ENCODE results near the gene ARHGAP15.

The ARHGAP15 gene

GRCh38 chr2:143158551-143159485 is 29.6 kb downstream of the ARHGAP15 start:
- no peak overlapping the region for H3K4me3 ChIP-seq (ENCODE audit: low read depth in 1 of 2, low read length in 2 of 2)
- H3K4me1 ChIP-seq (ENCODE audit: control insufficient read depth in 1 of 2, insufficient read depth in 2 of 2, low read length in 2 of 2) = no peaks in the 10 kb centered on the region
- no peaks in the 10 kb centered on the region for H3K9me3 ChIP-seq (ENCODE audit: control insufficient read depth in 1 of 2, low read length in 2 of 2)
- no peaks in the 10 kb centered on the region for H3K27me3 ChIP-seq (ENCODE audit: low read depth, low read length)
- H3K27ac ChIP-seq (ENCODE audit: low read length) = no peak overlapping the region
- H3K36me3 ChIP-seq (ENCODE audit: control insufficient read depth in 1 of 2, insufficient read depth in 2 of 2, low read length in 2 of 2) = no peaks in the 10 kb centered on the region

GRCh38 chr2:143159486-143159840 is 30.2 kb downstream of the ARHGAP15 start:
- Histone ChIP-seq H3K4me3 (ENCODE audit: low read depth in 1 of 2, low read length in 2 of 2) (no peak overlapping the region), H3K9me3 (ENCODE audit: control insufficient read depth in 1 of 2, low read length in 2 of 2) (no peaks in the 10 kb centered on the region), H3K27ac (ENCODE audit: low read length) (no peak overlapping the region), H3K4me1 (ENCODE audit: control insufficient read depth in 1 of 2, insufficient read depth in 2 of 2, low read length in 2 of 2) (no peaks in the 10 kb centered on the region), H3K27me3 (ENCODE audit: low read depth, low read length) (no peaks in the 10 kb centered on the region), H3K36me3 (ENCODE audit: control insufficient read depth in 1 of 2, insufficient read depth in 2 of 2, low read length in 2 of 2) (no peaks in the 10 kb centered on the region)

GRCh38 chr2:143160732-143161707 is 31.8 kb downstream of the ARHGAP15 start:
- no peak overlapping the region for H3K4me3 ChIP-seq (ENCODE audit: low read depth in 1 of 2, low read length in 2 of 2)
- no peak overlapping the region for H3K27ac ChIP-seq (ENCODE audit: low read length)
- no peaks in the 10 kb centered on the region for H3K36me3 ChIP-seq (ENCODE audit: control insufficient read depth in 1 of 2, insufficient read depth in 2 of 2, low read length in 2 of 2)
- no peaks in the 10 kb centered on the region for H3K9me3 ChIP-seq (ENCODE audit: control insufficient read depth in 1 of 2, low read length in 2 of 2)
- H3K27me3 ChIP-seq (ENCODE audit: low read depth, low read length) = no peaks in the 10 kb centered on the region
- H3K4me1 ChIP-seq (ENCODE audit: control insufficient read depth in 1 of 2, insufficient read depth in 2 of 2, low read length in 2 of 2) = no peaks in the 10 kb centered on the region

- Histone ChIP-seq H3K4me3 (ENCODE audit: low read depth in 1 of 2, low read length in 2 of 2) (no peak overlapping the region), H3K27me3 (ENCODE audit: low read depth, low read length) (no peaks in the 10 kb centered on the region), H3K9me3 (ENCODE audit: control insufficient read depth in 1 of 2, low read length in 2 of 2) (no peaks in the 10 kb centered on the region), H3K36me3 (ENCODE audit: control insufficient read depth in 1 of 2, insufficient read depth in 2 of 2, low read length in 2 of 2) (no peaks in the 10 kb centered on the region), H3K4me1 (ENCODE audit: control insufficient read depth in 1 of 2, insufficient read depth in 2 of 2, low read length in 2 of 2) (no peaks in the 10 kb centered on the region), H3K27ac (ENCODE audit: low read length) (no peak overlapping the region)
These were observed 33.1 kb downstream of the ARHGAP15 start for GRCh38 chr2:143162123-143162837.

GRCh38 chr2:143162997-143163396 is 33.8 kb downstream of the ARHGAP15 start:
- no peak overlapping the region for H3K4me3 ChIP-seq (ENCODE audit: low read depth in 1 of 2, low read length in 2 of 2)
- H3K27me3 ChIP-seq (ENCODE audit: low read depth, low read length) = no peaks in the 10 kb centered on the region
- H3K27ac ChIP-seq (ENCODE audit: low read length) = no peak overlapping the region
- no peaks in the 10 kb centered on the region for H3K36me3 ChIP-seq (ENCODE audit: control insufficient read depth in 1 of 2, insufficient read depth in 2 of 2, low read length in 2 of 2)
- no peaks in the 10 kb centered on the region for H3K4me1 ChIP-seq (ENCODE audit: control insufficient read depth in 1 of 2, insufficient read depth in 2 of 2, low read length in 2 of 2)
- H3K9me3 ChIP-seq (ENCODE audit: control insufficient read depth in 1 of 2, low read length in 2 of 2) = no peaks in the 10 kb centered on the region

GRCh38 chr2:143163499-143163898 is 34.3 kb downstream of the ARHGAP15 start:
- no peak overlapping the region for H3K27ac ChIP-seq (ENCODE audit: low read length)
- no peaks in the 10 kb centered on the region for H3K4me1 ChIP-seq (ENCODE audit: control insufficient read depth in 1 of 2, insufficient read depth in 2 of 2, low read length in 2 of 2)
- H3K9me3 ChIP-seq (ENCODE audit: control insufficient read depth in 1 of 2, low read length in 2 of 2) = no peaks in the 10 kb centered on the region
- no peak overlapping the region for H3K4me3 ChIP-seq (ENCODE audit: low read depth in 1 of 2, low read length in 2 of 2)
- no peaks in the 10 kb centered on the region for H3K27me3 ChIP-seq (ENCODE audit: low read depth, low read length)
- H3K36me3 ChIP-seq (ENCODE audit: control insufficient read depth in 1 of 2, insufficient read depth in 2 of 2, low read length in 2 of 2) = no peaks in the 10 kb centered on the region

- H3K9me3 ChIP-seq (ENCODE audit: control insufficient read depth in 1 of 2, low read length in 2 of 2) = no peaks in the 10 kb centered on the region
- no peaks in the 10 kb centered on the region for H3K27me3 ChIP-seq (ENCODE audit: low read depth, low read length)
- no peaks in the 10 kb centered on the region for H3K4me1 ChIP-seq (ENCODE audit: control insufficient read depth in 1 of 2, insufficient read depth in 2 of 2, low read length in 2 of 2)
- no peak overlapping the region for H3K4me3 ChIP-seq (ENCODE audit: low read depth in 1 of 2, low read length in 2 of 2)
- H3K27ac ChIP-seq (ENCODE audit: low read length) = no peak overlapping the region
- no peaks in the 10 kb centered on the region for H3K36me3 ChIP-seq (ENCODE audit: control insufficient read depth in 1 of 2, insufficient read depth in 2 of 2, low read length in 2 of 2)
These were observed 36.1 kb downstream of the ARHGAP15 start for GRCh38 chr2:143165291-143165690.

- Histone ChIP-seq H3K27ac (ENCODE audit: low read length) (no peak overlapping the region), H3K9me3 (ENCODE audit: control insufficient read depth in 1 of 2, low read length in 2 of 2) (no peaks in the 10 kb centered on the region), H3K4me3 (ENCODE audit: low read depth in 1 of 2, low read length in 2 of 2) (no peak overlapping the region), H3K27me3 (ENCODE audit: low read depth, low read length) (no peaks in the 10 kb centered on the region), H3K4me1 (ENCODE audit: control insufficient read depth in 1 of 2, insufficient read depth in 2 of 2, low read length in 2 of 2) (no peaks in the 10 kb centered on the region), H3K36me3 (ENCODE audit: control insufficient read depth in 1 of 2, insufficient read depth in 2 of 2, low read length in 2 of 2) (no peaks in the 10 kb centered on the region)
These were observed 39.9 kb downstream of the ARHGAP15 start for GRCh38 chr2:143169105-143169504.

GRCh38 chr2:143171817-143172216 is 42.6 kb downstream of the ARHGAP15 start:
- no peaks in the 10 kb centered on the region for H3K27me3 ChIP-seq (ENCODE audit: low read depth, low read length)
- H3K27ac ChIP-seq (ENCODE audit: low read length) = no peak overlapping the region
- H3K9me3 ChIP-seq (ENCODE audit: control insufficient read depth in 1 of 2, low read length in 2 of 2) = no peaks in the 10 kb centered on the region
- H3K4me3 ChIP-seq (ENCODE audit: low read depth in 1 of 2, low read length in 2 of 2) = no peak overlapping the region
- no peaks in the 10 kb centered on the region for H3K4me1 ChIP-seq (ENCODE audit: control insufficient read depth in 1 of 2, insufficient read depth in 2 of 2, low read length in 2 of 2)
- H3K36me3 ChIP-seq (ENCODE audit: control insufficient read depth in 1 of 2, insufficient read depth in 2 of 2, low read length in 2 of 2) = no peaks in the 10 kb centered on the region

GRCh38 chr2:143175438-143175837 is 46.2 kb downstream of the ARHGAP15 start:
- H3K27me3 ChIP-seq (ENCODE audit: low read depth, low read length) = no peaks in the 10 kb centered on the region

GRCh38 chr2:143176606-143177005 is 47.4 kb downstream of the ARHGAP15 start:
- Histone ChIP-seq H3K36me3 (ENCODE audit: control insufficient read depth in 1 of 2, insufficient read depth in 2 of 2, low read length in 2 of 2) (no peaks in the 10 kb centered on the region), H3K4me3 (ENCODE audit: low read depth in 1 of 2, low read length in 2 of 2) (no peak overlapping the region), H3K27ac (ENCODE audit: low read length) (peak overlapping the region; percentile 19), H3K27me3 (ENCODE audit: low read depth, low read length) (no peaks in the 10 kb centered on the region), H3K9me3 (ENCODE audit: control insufficient read depth in 1 of 2, low read length in 2 of 2) (peaks cover 0 to 4% of the 10 kb centered on the region in 2 donors), H3K4me1 (ENCODE audit: control insufficient read depth in 1 of 2, insufficient read depth in 2 of 2, low read length in 2 of 2) (no peaks in the 10 kb centered on the region)

More at GRCh38 chr2:143175438-143175837, 46.2 kb downstream of the ARHGAP15 start:
- H3K9me3 ChIP-seq (ENCODE audit: control insufficient read depth in 1 of 2, low read length in 2 of 2) = no peaks in the 10 kb centered on the region
- H3K4me3 ChIP-seq (ENCODE audit: low read depth in 1 of 2, low read length in 2 of 2) = no peak overlapping the region
- no peaks in the 10 kb centered on the region for H3K36me3 ChIP-seq (ENCODE audit: control insufficient read depth in 1 of 2, insufficient read depth in 2 of 2, low read length in 2 of 2)
- no peaks in the 10 kb centered on the region for H3K4me1 ChIP-seq (ENCODE audit: control insufficient read depth in 1 of 2, insufficient read depth in 2 of 2, low read length in 2 of 2)
- H3K27ac ChIP-seq (ENCODE audit: low read length) = no peak overlapping the region

All from muscle layer of duodenum (tissue), 2 donors.